ENCODE data around the gene FBXL4. TPM values are rescaled to one million over a fixed set of nuclear protein-coding genes. Genes with fewer than 3 reads are reported as not detected.

FBXL4 gene
- total and polyA plus RNA-seq, 10 of the 15 experiments (the other 5 are each of a cell fraction or from before 2014, with no cell fraction given), result 2.9 to 16.9 (median 7.2) TPM

GRCh38 chr6:98975421-98975820, 27.7 kb upstream of the FBXL4 start (continued):
- TF ChIP-seq REST (IDR thresholded peaks at IDR 0.05; ENCODE audit: low read depth, low read length) (no peak), ZNF687 (IDR thresholded peaks at IDR 0.05) (no peak), HDAC6 (IDR thresholded peaks at IDR 0.05; ENCODE audit: unreplicated experiment) (no peak), FOXM1 (IDR thresholded peaks at IDR 0.05; ENCODE audit: low read depth, low read length) (no peak), GATAD2B (conservative IDR thresholded peaks at IDR 0.05; ENCODE audit: low read depth) (no peak), STAT3 (IDR thresholded peaks at IDR 0.05; ENCODE audit: low read depth, low read length) (no peak), BRCA1 (IDR thresholded peaks at IDR 0.05; ENCODE audit: low read depth, low read length) (no peak), MEF2B (IDR thresholded peaks at IDR 0.05; ENCODE audit: partially characterized antibody, poor library complexity, severe bottlenecking) (no peak)
